Left hindlimb (tissue), 1 donor: ENCODE measurements around the gene SMURF1.
"Not testable (repeated sequence)": the region's sequence is repeated elsewhere in the genome, so short reads cannot be mapped to it uniquely, and the experiment has no call there.

Experiments used
- DNase-seq: peaks from one replicate; pipeline ENCODE4 v3.0.0-alpha.2; 2018

The SMURF1 gene

DNA sequence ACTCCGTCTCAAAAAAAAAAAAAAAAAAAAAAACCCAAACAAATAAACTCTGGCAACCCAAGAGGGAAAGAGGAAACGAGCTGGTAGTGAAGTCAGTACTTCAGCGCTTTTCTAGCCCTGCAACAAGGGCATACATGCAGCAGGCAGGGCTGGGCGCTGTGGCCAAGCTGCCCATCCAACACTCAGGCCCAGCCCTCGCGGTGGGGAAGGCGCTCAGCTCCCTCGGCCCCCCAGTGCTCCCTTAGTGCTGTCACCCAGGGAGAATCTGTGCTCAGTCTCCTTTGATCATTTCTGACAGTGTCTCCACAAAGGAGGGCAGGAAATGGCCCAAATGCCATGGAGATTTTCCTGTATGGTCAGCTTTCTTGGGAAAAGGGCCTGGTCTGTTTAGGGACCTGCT is 97.2 kb downstream of the SMURF1 start:
- no peak for DNase-seq

DNA sequence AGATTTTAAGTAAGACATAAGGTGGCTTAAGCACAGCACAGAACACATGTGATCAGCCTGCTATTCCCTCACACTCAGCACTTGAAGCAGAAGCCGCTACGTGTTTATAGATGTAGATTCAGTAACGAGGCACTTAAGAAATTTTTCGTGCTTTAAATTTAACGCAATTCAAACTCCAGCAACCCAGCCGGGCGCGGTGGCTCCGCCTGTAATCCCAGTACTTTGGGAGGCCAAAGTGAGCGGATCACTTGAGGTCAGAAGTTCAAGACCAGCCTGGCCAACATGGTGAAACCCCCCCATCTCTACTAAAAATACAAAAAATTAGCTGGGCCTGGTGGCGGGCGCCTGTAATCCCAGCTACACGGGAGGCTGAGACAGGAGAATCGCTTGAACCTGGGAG is 97.6 kb downstream of the SMURF1 start:
- DNase-seq: not testable (repeated sequence)

DNA sequence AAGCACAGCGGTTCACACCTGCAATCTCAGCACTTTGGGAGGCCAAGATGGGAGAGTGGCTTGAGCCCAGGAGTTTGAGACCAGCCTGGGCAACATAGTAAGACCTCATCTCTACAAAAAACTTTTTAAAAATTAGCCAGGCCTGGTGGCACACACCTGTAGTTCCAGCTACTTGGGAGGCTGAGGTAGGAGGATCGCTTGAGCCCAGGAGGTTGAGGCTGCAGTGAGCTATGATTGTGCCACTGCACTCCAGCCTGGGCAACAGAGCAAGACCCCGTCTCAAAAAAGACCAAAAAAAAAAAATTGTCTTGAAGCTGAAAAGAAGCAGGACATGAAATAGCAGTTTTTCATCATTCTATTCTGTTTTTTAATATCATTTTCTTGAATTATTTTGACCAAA is 99.0 kb downstream of the SMURF1 start:
- not testable (repeated sequence) for DNase-seq

DNA sequence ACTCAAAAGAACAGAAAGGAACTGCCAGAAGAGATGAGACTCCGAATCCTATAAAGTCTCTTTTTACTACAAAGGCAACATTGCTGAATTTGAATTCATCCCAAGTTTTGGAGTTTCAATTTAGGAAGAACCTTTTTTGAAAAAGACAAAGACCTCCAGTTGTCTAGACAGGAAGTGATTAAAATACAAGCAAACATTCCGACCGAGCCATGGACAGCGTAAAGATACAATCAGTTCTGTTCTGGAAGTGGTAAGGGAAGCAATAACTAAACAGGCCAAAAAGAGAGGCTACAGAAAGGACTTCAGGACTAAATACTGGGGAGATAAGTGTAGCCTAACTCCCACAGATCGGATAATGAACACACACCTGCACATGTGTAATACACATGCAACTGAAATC is 101.0 kb downstream of the SMURF1 start:
- no peak for DNase-seq

DNA sequence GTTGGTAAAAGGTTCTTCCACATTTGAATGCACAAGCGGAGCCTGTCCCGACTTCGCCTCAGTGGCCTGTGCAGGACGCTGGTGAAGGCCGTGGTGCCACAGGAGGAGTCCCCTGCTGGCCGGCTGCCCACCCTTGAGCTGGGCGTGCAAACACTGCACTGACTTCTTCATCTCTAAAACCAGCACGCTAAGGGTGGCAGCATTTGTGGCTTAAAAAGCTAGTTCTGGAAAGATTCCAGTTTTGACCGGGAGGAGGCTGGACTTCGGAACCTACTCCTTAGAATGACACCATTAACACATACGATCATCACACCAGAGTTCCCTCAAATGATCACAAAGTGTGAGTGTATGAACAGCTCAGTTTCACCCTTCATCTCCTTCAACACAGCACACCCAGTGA is 102.4 kb downstream of the SMURF1 start:
- DNase-seq: no peak

DNA sequence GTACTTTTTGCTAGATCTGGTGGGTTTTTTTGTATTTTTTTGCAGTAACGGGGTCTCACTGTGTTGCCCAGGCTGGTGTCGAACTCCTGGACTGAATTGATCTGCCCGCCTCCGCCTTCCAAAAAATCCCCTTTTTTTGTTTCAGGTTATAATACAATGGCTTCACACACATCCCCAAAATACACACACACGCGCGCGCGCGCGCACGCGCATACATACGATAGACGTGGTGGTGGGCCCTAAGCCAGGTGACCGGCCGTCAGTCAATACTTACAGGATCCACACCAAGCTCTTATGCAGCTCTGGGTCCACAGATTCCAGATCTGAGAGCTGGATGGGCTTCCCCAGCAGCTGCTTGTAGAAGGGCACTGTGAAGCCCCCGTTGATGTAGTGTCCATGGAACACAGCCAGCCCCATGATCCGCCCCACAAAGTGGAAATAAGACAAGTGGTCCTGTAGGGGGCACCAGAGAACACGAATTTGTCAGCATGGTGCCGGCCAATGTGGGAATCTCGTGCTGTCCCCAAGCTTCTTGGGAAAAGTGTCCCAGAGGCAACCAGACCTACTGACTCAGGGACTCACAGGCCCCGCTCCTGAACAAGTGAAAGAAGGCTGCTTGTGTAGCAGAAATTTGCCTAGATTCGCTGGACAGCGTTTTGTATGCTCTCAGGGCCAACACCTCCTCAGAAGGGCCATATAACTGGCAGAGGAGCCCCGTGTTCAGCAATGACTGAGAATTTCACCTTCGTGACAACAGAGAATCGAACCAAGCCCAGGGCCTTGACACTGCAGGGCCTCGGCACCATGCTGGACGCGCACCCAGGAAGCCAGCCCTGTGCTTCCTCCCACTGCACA is 103.6 kb downstream of the SMURF1 start:
- DNase-seq: peak; percentile 86

DNA sequence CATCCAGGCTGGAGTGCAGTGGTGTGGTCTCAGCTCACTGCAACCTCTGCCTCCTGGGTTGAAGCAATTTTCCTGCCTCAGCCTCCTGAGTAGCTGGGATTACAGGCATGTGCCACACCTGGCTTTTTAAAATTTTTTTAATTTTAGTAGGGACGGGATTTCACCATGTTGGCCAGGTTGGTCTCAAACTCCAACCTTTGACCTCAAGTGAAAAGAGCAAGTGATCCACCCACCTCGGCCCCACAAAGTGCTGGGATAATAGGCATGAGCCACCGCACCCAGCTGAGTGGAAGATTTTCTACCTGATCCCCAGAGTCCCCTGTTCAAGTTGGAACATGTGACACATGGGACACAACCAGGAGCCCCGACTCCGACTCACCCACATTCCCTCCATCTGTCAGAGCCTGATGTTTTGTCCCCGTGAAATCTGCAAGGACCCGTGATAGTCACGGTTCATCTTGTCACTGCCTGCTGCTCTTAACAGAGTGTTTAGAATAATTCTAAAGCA is 104.5 kb downstream of the SMURF1 start:
- no peak for DNase-seq

DNA sequence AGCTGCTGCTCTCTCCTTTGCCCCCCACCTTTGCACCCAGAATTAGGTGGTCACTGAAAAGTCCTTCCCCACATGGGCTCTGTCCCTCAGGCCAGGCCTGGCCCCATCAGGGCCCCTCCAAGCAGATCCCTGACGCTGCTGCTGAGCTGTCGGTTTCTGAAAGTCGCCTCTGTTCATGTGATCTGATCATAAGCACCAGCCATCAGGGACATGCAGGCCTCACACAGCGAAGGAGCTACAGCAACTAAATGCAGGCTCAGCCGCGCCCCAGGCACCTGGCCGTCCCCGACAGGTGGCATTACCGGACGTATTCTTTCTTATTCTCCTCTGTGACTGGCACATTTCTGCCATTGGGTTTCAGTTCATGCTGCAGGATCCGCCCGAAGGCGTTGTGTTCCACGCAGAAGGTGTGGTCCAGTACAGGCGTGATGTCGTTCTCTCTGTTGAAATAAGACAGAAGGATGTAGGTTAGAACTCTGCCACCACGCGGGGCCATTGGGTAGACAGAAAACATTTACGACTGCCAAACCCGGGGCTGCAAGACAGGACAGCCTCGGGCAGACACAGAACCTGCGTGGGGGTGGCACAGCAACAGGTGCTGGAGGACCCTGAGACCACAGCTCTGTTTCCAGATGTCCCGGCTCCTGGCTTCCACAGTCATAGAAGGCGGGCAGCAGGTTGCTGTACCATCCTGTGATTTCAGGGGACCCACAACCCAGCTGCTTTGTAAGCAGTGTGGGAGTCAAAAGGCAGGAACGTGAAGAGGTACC is 105.6 kb downstream of the SMURF1 start:
- DNase-seq: no peak

DNA sequence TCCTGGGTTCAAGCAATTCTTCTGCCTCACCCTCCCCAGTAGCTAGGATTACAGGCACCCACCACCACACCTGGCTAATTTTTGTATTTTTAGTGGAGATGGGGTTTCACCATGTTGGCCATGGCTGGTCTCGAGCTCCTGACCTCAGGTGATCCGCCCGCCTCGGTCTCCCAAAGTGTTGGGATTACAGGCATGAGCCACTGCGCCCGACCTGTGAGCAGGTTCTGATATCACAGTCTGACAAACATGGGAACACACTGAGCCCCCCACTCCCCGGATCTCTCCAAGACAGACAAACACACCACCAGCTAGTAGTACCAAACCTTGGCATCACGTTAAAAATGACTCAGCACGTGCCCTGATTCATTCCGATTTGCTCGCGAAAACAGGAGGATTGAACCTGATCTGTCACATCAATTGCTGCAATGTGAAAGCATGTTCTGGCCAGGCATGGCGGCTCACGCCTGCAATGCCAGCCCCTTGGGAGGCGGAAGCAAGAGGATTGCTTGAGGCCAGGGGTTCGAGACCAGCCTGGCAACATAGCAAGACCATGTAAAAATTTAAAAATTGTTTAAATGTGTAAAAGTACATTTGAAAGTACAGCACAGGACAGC is 106.5 kb downstream of the SMURF1 start:
- no peak for DNase-seq

DNA sequence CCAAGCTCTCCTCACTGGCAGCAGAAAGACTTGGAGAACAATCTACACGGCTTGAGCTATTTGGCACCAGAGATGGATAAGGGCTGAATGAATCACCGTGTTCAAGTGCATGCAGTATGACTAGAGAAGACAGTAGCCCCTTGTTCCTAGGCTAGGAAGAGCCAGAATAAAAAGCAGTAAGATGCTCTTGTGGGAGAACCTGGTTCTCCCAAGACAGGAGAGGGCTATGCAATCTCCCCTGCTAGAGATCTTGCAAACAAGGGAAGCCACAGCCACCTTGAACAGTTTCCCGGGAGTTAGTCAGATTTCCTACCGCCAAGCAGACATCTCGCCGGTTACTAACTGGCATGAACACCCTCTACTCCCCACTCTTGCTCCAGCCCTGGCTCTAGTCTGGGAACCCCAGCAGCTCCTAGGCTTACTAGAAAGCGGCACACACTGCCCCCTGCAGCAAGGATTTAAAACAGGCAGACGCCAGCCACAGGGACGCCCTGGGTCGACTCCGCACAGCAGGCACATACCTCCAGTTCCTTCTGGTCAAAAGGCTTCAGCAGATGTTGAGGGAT is 107.3 kb downstream of the SMURF1 start:
- DNase-seq: no peak

DNA sequence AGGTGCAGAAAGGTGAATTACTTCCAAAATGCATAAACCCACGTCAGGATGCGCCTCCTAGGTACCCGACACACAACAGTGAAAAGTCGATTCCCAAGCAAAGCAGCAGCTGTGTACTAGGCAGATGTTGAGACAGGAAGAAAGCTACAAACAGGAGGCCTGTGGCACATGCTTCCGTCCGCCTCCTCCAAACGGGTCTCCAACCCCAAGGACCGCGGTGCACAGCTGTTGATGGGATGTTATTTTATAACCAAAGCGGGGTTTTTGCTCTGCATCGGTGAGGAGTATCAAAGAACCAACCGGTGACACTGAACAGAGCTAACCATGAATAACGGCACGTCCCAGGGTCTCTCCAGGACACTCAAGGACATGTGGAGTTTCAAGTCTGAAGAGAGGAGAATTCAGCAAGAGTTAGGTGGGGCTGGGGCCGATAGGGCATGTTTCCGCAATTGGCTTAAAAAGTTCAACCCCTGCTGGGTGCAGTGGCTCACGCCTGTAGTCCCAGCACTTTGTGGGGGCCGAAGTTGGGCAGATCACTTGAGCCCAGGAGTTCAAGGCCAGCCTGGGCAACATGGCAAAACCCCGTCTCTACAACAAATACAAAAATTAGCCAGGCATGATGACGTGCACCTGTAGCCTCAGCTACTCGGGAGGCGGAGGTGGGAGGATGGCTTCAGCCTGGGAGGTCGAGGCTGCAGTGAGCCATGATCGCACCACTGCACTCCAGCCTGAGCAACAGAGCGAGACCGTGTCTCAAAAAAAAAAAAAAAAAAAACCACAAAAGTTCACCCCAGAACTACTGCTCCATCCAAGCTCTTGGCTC is 108.0 kb downstream of the SMURF1 start:
- no peak for DNase-seq

DNA sequence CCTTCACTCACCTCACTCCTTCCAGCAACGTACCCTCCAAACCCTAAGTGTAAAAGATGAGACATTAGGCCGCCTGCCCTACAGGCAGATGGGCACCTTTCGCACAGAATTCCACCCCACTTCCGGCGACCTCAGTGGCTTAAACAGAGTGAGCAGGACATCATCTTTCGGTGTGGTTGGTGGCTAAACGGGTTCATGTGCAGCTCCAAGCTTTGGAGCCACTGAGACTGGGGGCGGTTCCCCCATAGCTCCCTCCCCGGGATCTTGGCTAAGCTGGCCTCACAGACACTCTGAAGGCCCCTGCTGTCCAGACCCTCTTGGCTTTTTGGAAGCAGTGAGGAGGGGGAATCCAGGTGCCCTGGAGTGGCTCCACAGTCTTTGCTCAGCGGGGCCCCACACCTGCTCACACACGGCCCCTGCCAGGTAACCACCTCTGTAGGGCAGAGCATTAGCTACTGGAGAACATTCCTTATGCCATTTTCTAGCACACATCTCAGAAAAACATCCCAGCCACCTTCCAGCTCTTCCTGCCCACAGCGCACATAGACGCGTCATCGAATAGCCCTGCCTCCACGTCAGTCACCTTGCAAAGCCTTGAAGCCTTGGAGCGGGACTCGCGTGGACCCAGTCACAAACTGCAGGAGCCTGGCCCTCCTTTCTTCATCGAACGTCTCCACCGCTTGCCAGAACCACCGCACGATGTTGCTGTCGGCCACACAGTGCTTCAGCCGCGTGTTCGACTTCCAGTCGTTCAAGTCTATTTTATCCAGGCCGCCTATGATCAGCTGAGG is 108.8 kb downstream of the SMURF1 start:
- DNase-seq: no peak

DNA sequence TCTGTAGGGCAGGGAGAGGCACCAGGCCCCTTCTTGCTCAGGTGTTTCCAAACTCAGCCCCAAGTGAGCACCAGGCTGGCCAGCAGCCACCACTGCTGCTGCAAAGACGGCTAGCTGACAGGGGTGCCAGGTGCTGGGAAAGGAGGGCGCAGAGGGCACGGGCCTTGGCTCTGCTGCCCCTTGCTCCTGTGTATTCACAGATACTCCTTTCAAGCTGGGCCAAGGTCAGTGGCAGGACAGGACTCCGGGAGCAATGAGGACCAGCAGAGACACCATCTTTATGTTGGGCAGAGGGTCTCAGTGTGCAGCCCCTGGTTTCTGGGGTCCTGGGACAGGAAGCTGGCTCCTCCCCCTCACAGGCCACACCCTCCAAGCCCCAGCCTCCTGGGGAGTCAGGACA is 110.1 kb downstream of the SMURF1 start:
- no peak for DNase-seq

DNA sequence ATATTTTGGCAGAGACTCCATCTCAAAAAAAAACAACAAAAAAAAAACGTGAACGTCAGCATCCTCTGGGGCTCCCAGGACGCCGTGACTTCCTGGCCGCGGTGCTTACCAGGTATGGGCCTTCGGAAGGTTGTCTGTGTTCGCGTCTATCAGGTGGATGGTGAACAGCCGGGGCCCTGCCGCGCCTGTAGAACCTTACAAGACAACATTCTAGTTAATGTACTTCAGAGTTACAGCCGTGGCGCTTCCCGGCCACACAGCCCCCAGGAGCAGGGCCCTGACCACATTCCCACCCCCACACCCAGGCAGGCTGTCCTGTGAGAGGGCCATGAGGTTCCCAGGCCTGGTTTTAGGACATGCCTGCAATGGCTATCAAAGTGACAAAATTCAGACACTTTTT is 111.0 kb downstream of the SMURF1 start:
- no peak for DNase-seq

DNA sequence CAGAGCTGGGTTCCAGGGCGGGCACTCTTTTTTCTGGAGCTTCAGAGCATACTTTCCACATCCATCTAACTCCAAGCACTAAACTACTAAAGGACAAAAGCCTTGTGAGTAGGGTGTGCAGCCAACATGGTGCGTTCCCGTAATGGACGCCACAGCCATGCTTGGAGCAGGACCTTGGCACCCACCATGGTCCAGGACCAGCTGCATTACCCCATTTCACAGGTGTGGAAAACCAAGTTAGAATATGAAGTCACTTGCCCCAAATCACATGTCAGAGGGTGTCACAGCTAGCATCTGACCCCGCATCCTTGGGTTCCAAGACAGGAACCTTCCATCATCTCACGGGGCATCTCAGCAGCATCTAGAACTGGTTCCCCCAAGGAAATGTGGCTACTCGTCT is 112.4 kb downstream of the SMURF1 start:
- DNase-seq: no peak

DNA sequence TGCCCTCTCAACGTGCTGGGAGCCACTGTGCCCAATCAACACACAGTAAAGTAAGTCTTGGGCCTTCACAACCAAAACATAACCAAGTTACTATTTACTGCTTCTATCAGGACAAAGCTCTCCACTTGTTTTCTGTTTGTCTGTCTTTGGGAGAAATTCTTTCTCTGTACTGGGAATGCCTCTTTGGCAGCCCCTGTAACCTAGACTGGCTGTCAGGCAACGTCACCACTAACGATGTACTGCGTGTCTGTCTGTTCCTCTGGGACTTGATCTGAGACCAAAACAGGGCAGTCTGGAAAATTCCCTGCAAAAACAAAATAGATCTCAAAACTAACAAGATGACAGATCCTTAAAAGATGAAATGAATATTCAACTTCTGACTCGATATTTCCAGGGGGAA is 113.0 kb downstream of the SMURF1 start:
- no peak for DNase-seq

DNA sequence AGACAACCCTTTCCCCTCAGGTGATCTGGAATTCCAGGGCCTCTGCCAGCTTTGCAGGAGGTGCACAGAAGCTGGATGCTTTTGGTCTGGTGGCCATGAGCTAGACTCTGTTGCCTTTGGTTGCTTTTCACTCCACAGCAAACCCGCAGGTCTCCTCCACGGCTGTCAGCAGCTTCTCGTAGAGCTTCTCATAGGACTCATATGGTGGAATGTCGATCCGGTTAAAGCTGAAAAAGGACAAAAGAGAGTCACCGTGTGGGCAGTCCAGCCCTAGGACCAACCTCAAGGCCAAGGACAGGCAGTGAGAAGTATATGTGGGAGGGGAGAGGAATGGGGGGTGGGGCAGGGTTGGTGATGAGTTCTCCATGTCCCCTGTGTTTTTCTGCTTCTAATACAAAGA is 113.5 kb downstream of the SMURF1 start:
- no peak for DNase-seq

DNA sequence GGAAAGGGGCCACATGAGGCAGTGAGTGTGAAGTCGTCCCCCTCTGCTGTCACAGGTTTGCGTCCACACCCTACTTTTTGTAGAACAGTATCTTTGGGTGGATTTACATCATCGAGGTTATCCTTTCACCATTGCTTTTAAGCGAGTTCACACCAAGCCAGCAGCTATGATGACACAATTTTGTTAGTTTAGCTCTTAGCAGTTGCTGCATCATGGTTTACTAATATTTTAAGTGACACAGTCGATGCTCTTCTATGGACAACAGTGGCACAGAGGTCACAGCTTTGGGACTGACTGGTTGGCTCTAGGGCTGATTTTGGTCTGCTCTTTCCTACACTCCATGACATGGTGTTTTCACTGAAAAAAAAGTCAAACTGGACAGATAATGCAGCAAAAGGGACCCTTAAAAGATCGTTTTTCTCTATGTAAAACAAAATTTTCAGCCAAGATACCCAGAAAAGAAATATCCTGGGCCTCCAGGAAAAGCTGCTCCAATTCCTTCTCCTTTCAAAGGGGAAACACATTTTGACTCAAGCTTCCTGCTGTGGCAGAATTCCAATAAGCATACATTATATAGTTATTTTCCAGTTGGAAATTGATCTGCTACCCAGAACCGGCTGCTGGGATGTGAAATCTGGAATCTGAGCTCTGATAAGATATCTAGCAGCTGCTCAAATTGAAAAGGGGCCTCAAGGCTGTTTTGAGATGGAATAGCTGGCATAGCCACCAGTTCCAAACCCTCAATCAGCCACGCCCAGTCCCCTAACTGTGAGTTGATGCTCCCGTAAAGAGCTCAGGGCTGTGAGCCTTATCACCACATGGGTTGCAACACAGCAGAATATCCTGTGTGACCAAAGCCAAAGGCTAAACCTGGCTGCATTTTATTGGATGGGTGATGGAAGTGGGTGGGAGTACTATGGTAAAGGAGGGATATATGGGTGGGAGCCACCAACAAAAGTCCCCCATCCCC is 114.2 kb downstream of the SMURF1 start:
- no peak for DNase-seq

DNA sequence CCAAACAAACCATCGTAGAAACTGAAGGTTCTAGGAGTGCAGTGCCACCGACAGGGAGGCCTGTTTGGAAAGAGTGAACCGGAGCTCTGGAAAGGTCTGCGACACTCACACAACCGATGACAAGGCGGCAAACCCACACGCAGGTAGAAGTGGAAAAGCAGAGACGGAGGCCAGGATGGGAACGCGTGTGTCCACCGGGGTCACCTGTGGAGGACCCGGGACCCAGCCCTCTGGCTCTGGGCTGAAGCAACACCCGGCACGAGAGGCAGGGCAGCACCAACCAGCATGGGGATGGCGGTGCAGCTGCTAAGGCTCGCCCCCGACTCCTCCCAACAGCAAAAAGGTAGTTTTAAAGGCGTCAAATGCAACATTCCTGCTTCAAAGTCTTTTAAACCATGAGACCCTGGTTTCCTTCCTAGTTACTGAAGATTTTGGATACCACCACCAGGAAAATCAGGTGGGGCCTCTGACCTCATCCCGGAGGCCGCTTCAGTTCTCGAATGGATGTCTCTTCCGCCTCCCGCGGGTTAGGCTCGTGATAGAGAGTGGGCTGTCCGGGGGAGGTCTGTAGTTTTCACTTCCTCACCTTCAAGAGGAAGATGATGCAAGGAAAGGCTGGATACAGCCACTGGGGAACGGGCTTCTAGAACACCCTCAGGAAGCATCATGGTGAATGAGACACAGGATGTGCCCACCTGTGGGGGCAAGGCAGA is 115.5 kb downstream of the SMURF1 start:
- no peak for DNase-seq

DNA sequence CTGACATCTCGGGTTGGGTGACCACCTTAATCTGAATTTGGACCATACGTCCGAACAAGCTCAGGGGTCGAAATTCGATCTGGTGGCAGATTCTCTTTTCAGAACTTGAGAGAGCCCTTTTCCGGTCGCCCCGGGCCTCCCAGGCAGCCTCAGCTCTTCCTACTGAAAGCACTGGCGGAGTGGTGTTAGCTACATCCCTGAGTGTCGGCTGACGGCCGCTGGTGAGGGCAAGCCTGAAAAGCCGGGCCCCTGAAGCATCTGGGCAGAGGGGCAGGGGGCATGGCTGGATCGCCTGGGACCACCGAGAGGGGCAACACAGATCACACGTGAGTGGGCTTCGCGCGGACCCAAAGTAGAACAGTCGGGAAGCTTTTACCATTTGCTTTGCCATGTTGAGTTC is 116.1 kb downstream of the SMURF1 start:
- no peak for DNase-seq
